Adipose tissue (tissue), 3 donors: ENCODE results near the gene ETV5. TPM values are rescaled to one million over a fixed set of nuclear protein-coding genes. Genes with fewer than 3 reads are reported as not detected.

Source experiments
- H3K27ac ChIP-seq: one replicate; pipeline ENCODE4 v1.5.1; 2013; ENCODE audit warnings: low read depth, low read length
- WGBS, 3 donors: extraction: QIAGEN DNeasy Blood & Tissue Kit; methylation state at CpG; one replicate each; pipeline ENCODE4 v1.1.7; 2013; 5-methylcytosine and 5-hydroxymethylcytosine counted together
- polyA plus RNA-seq, 3 donors: library from polyadenylated mRNA; stranded (reverse); fragments of 200-250 nt; gene quantifications; one replicate each; pipeline ENCODE4 v1.2.3, GENCODE V29; 2013
- donor health status: healthy with polysubstance abuse.
- donor health status: Bipolar disorder and iron deficiency.
- donor health status: healthy.

ETV5 gene
- polyA plus RNA-seq, 3 donors, result 2.9 to 4.7 (median 3.4) TPM

- WGBS, 3 donors, result 93 to 95% (median 93%) methylated on average over 7 of the region's 7 CpGs
- no peak overlapping the region for H3K27ac ChIP-seq
These were observed 104.2 kb downstream of the ETV5 start for GRCh38 chr3:186004671-186005070.

DNA sequence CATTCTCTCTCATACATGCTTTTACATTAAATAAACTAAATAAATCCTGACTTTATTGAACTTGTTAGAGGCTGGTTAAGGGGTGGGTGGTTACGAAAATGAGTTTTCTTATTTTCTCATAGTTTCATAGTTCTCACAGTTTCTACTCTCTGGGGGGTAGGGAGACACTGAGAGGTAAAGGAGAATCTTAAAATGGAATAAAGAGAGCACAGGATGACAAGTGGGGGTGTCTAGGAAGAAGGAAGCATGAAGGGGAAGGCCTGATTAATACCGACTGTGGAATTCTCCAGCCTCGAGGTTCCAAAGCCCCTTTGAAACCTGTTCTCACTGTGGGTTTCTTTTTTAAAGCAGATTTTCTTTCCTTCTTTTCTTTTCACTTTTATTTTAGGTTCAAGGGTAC, 104.7 kb downstream of the ETV5 start:
- no peak overlapping the region for H3K27ac ChIP-seq
- 57 to 65% (median 59%) methylated on average over 3 of the region's 3 CpGs for WGBS, 3 donors

DNA sequence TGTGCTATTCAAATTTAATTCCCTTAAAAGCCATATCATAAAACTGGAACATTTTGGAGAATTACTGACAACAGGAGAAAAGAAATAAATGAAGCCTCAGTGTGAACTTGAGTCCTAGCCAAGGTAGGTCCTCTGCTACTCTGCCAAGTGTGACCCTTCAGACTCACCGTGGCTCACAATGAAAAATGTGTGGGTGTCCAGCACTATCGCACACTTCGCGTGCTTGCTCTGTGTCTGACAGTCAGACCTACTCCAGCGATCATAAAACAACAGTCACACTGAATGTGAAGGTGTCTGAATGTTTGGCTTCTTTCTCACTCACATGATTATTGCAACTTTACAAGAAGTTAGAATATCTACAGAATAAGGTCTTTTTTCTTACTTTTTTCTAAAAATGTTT, 105.3 kb downstream of the ETV5 start:
- 57 to 62% (median 59%) methylated on average over 5 of the region's 5 CpGs for WGBS, 3 donors
- no peak overlapping the region for H3K27ac ChIP-seq

GRCh38 chr3:186002884-186003472, 105.9 kb downstream of the ETV5 start:
- H3K27ac ChIP-seq, result no peak overlapping the region
- 43 to 55% (median 48%) methylated on average over 3 of the region's 3 CpGs for WGBS, 3 donors

DNA sequence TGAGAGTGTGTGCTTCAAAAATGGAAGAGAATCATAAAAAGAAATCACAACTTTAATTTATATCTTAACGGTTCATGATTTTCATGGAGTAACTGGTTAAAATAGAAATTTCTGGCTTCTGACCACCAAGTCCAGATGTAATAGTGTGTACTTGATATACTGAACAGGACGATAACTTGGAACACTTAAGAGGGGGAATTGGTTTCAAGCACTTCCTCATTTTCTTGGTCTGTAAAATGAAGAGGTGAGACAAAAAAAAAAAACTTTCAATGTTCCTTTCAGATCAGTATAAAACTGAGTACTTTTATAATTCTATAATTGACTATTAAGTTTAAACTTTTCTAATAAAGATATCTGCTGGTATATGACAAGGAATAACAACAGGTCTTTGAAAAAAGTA, 107.0 kb downstream of the ETV5 start:
- 35 to 67% (median 43%) methylated on average over 2 of the region's 2 CpGs for WGBS, 3 donors
- no peak overlapping the region for H3K27ac ChIP-seq

DNA sequence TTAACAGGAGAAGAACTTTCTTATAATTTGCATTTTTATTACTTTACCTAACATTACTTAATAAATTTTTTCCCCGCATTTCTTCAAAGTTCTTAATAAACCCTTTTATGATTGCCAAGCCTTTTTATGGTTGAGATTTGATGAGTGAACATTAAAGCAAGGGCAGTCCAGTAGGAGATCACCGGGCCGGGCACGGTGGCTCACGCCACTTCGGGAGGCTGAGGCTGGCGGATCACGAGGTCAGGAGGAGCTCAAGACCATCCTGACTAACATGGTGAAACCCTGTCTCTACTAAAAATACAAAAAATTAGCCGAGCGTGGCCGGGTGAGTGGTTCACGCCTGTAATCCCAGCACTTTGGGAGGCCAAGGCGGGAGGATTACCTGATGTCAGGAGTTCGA, 109.7 kb downstream of the ETV5 start:
- WGBS, 3 donors, result 93 to 96% (median 96%) methylated on average over 14 of the region's 14 CpGs
- H3K27ac ChIP-seq, result no peak overlapping the region

DNA sequence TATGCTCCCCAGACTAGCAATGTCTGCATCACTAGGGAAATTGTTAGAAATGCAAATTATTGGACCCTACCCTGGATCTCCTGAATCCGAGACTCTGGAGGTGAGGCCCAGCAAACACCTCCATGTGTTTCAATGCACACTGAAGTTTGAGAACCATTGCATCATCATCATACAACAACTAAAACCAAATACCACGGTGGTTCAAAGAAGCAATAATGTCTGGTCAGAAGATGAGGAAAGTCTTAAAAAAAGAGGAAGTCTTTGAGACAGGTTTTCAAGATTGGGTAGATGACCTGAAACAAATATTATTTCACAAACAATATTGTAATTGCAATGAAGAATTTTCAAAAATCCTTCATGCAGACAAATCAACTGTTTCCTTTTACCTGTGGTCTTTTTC, 110.8 kb downstream of the ETV5 start:
- H3K27ac ChIP-seq, result no peak overlapping the region
- 61 to 91% (median 68%) methylated on average over 2 of the region's 2 CpGs for WGBS, 3 donors

DNA sequence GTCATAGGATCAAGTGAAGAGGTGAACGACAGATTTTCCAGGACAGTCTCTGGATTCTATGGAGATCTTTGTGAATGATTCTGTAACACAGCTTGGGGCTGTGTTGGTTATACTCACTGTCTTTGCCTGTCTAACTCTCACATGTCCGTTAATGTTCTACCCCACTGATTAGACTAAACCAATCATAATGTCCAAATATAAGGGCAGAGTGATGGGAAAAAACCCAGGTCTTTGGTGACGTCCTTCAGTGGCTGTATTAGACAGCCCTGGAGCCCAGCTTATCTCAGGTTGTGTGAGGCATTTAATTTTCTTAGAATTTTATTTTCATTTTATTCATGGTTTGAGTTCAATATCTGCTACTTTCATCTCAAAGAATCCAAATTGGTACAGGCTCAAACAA, 111.8 kb downstream of the ETV5 start:
- no peak overlapping the region for H3K27ac ChIP-seq
- 44 to 92% (median 90%) methylated on average over 3 of the region's 3 CpGs for WGBS, 3 donors

Other genes with a start within 250 kb of the ETV5 start
- gene TRA2B, start 171.1 kb downstream of the ETV5 start, polyA plus RNA-seq, result 10 to 100 TPM; 25.8 to 96.8 (median 82.3) TPM